LoVo (cell line): ENCODE data around the gene DDX31.
"Not testable (repeated sequence)": the region's sequence is repeated elsewhere in the genome, so short reads cannot be mapped to it uniquely, and the experiment has no call there.

Experiments used
- DNase-seq: peaks from one replicate; pipeline ENCODE4 v3.0.0-alpha.2; 2016; ENCODE audit warnings: low spot score

DDX31 gene

DNA sequence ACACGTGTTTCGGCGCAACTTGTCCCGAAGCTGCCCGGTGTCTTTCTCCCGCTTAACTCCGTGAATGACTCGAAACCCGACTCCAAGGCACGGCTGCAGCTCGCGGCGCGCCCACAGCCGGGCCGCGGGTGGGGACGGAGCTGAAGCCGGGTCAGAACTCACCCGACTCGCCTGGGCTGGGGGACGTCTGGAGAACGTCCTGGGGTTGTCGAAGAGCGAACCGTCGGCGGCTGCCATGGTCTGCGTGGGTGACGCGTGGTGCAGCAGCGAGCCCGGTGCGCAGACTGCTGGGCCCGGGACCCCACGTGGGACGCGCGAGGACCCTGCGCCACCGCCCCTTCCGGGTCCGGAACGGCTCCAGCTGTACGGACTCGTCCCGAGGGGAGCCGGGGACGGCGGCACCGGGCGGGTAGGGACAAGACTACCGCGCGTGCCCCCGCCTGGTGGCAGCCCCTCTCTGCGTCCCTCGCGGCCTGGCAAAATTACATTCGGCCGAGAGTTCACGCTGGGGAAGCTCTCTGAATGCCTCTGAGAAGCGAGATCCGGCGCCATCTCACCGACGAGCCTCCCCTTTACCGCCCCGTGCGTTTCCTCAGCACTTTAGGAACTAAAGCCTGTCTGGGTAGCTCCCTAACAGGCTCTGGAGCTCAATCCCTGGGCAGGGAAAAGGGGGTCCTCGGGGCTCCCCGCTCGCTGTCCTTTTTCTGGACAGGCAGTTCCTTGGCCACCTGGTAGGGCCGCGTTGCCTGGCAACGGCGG is at the start of gene DDX31:
DDX31 (minus strand) TSS at position 286 of the 759 bp plus-strand sequence; CDS start at position 237, 49 bp downstream.
- DNase-seq = peak; percentile 82

DNA sequence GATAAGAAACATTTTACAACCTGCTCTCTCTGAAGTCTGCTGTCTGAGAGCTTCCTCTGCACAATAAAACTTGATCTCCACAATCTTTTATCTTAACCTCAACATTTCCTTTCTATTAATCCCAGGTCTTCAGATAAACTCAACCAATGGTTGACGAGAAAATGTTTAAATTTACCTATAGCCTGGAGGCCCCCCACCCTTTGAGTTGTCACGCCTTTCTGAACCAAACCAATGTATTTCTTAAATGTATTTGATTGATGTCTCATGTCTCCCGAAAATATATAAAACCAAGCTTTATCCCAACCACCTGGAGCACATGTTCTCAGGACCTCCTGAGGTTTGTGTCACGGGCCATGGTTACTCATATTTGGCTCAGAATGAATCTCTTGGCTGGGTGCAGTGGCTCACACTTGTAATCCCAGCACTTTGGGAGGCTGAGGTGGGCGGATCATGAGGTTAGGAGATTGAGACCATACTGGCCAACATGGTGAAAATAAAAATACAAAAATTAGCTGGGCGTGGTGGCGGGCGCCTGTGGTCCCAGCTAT is 48.7 kb upstream of the DDX31 start:
- not testable (repeated sequence) for DNase-seq

- DNase-seq = no peak
These were observed 47.7 kb upstream of the DDX31 start for GRCh38 chr9:132717326-132717945.

DNA sequence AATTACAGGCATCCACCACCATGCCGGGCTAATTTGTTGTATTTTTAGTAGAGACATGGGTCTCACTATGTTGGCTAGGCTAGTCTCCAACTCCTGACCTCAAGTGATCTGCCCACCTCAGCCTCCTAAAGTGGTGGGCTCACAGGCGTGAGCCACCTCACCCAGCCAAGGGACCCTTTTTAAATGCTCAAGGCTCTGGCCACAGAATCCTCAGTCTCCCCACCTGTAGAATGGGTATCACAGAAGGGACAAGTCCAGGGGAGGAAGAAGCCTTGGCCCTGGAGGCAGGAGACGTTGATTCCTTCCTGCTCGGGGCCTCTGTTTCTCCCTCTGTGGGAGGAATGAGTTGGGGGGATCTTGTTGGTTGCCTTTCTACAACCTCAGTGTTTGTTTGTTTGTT is 46.2 kb upstream of the DDX31 start:
- DNase-seq = no peak

- DNase-seq = no peak
These were observed 43.0 kb upstream of the DDX31 start for GRCh38 chr9:132712753-132713152.

DNA sequence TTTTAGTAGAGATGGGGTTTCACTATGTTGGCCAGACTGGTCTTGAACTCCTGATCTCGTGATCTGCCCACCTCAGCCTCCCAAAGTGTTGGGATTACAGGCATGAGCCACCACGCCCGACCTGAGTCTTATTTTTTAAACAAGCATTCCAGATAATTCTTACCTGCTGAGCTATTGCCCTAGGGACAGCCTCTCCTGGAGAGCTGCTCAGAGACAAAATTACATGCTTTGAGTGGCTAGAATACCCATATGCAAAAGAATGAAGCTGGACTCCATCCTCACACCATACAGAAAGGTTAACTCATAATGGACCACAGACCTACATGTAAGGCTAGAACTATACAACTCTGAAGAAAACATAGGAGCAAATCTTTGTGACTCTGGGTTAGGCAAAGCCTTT is 42.1 kb upstream of the DDX31 start:
- DNase-seq = no peak

- DNase-seq = not testable (repeated sequence)
These were observed 41.4 kb upstream of the DDX31 start for GRCh38 chr9:132711152-132711551.

DNA sequence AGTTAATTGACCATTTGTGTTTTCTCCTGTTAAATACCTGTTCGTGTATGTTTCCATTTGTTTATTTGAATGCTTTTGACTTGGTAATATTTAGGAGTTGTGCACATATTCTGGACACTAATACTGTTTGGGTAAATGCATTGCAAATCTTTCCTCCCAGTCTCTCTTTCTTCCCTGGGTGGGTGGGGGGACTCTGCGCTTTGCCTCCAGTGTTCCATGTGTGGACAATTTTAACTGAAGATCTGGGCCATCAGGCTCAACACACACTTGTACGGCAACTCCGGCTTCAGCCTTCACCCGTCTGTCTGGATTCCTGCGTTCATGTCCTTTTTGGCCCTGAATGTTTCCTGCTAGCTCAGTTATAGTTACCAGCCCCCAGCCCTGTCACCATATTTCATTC is 40.5 kb upstream of the DDX31 start:
- DNase-seq = no peak

- no peak for DNase-seq
These were observed 39.1 kb upstream of the DDX31 start for GRCh38 chr9:132708769-132709430.

- no peak for DNase-seq
These were observed 38.5 kb upstream of the DDX31 start for GRCh38 chr9:132708239-132708638.

DNA sequence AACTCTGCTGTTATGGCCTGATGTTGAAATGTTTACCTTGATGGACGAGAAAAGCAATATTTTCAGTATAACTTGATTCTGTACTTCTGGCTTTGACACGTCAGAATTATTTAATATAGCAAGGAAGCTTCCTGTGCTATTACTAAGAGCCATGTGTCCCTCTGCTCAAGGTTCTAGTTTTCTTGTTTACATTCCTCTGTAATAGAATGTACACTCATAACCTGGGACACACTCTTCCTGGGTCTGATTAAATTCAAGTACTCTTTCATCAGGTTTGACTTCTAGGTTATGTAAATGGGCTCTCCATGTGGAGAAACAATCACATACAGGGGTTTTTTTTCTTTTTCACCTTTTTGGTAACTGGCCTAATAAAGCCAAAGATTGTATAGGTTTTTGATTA is 33.6 kb upstream of the DDX31 start:
- DNase-seq = no peak

DNA sequence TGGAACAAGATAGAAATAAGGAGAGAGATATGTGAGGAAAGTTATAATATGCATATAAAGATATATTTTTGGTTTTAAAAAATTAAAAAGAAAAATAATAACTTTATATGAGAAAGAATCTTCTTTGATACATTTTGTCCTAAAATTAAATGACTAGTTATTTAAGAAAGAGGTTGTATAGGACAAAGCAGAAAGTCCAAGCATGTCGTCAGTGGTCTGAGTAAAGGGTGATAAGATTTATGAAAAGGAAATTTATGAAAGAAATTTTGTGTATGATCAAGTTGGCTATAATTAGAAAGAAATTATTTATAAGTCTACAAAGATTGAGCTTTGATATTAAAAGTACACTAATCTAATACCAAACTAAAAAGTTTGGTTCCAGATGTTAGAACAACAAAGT is 32.5 kb upstream of the DDX31 start:
- no peak for DNase-seq

GRCh38 chr9:132699956-132700355 is 30.2 kb upstream of the DDX31 start:
- DNase-seq = no peak

DNA sequence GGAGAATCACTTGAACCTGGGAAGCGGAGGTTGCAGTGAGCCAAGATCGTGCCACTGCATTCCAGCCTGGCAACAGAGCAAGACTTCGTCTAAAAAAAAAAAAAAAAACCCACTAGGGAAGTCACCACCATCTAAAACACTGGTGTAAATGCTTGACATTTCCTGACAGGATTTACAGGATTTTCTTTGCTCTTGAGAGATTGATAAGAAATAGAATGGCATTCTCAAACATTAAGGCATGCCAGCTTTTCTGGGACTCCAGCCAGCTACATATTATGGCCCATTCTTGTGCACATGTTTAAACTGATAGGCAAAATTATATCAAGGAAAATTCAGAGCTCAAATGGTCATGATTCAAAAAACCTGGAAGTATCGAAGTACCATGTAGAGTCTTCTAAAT is 29.2 kb upstream of the DDX31 start:
- DNase-seq = no peak

- no peak for DNase-seq
These were observed 27.4 kb upstream of the DDX31 start for GRCh38 chr9:132697230-132697629.

- no peak for DNase-seq
These were observed 24.4 kb upstream of the DDX31 start for GRCh38 chr9:132694144-132694543.

GRCh38 chr9:132690696-132691095 is 20.9 kb upstream of the DDX31 start:
- DNase-seq = no peak

DNA sequence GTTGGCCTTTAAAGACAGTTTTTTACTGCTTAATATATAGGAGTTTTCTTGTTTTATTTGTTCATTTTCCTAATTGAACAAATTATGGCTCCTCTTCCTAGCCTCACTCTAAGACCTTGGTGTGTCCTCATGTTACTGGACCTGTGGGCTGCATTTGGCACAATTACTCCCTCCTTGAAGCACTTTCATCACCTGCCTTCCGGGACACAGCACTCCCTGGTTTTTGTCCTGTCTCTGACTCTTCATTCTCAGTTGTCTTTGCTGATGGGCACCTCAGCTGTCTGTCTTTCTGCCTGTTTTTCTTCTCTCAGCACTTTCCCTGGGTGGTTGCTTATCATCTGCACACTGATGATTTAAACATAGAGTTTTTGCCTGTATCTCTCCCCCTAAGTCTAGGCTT is 14.1 kb upstream of the DDX31 start:
- no peak for DNase-seq

DNA sequence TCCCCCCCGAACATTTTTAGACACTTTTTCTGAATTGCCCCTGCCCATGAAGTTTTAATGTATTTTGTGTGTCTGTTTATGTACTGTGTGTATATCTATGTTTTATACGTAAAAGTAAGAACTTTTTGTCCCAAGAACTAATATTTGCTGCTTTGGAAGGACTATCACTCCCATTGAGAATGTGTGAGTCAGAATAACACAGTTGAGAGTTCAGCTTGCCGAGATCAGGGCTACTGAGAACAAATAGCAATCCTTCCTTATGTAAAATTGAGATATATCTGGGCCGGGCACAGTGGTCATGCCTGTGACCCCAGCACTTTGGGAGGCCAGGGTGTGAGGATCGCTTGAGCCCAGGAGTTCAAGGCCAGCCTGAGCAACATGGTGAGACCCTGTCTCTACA is 11.8 kb upstream of the DDX31 start:
- DNase-seq = no peak

- DNase-seq = no peak
These were observed 10.3 kb upstream of the DDX31 start for GRCh38 chr9:132679946-132680625.

DNA sequence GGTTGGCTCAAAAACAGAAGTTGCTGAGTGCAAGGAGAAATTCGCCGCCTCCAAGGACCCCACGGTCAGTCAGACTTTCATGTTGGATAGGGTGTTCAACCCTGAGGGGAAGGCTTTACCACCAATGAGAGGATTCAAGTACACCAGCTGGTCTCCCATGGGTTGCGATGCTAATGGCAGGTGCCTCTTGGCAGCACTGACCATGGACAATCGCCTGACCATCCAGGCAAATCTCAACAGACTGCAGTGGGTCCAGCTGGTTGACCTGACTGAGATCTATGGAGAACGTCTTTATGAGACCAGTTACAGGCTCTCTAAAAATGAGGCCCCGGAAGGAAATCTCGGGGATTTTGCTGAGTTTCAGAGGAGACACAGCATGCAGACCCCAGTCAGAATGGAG is 8.2 kb upstream of the DDX31 start:
- DNase-seq = no peak

DNA sequence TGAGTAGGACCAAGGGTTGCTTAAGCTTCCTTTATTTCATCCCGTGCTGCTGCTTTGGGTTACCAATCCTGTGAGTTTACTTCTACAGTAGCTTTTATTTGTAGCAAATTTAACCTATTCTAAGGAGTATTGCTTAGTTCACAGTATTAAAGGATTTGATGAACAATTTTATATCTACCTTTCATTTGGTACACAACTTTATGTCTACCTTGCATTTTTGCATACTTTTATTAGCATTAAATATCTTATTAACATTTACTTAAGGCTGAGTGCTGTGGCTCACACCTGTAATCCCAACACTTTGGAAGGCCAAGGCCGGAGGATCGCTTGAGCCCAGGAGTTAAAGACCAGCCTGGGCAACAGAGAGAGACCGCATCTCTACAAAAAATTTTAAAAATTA is 4.7 kb upstream of the DDX31 start:
- DNase-seq = no peak
